Measurements from ENCODE around the gene ARMH1. TPM values are rescaled to one million over a fixed set of nuclear protein-coding genes. Genes with fewer than 3 reads are reported as not detected.
A peak's percentile ranks its signal among the peaks of the same experiment; 100 is the strongest.

ARMH1 gene
- polyA plus RNA-seq, 3 donors = 6.0 to 8.8 (median 6.3) TPM

DNA sequence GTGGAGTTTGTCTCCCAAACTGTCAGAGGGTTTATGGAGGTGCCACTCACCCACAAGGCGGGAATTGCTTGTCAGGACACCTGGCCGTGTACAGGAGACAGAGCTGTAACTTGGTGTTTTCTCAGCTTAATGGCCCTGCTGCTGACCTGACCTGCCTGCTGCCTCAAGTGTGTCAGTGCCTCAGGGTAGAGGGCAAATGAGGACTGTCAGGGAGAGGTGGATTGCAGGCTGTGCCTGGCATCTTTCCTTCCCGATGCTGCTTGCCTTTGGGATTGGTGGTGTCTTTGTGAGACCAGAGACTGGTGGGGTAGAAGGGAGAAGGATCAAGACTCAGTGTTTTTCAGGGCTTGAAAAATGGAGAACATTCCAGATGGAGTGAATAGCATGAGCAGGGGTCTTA lies 31.6 kb upstream of the ARMH1 start:
- no peak for DNase-seq (ENCODE audit: extremely low read depth in 1 of 11, low read depth in 9 of 11, low spot score in 4 of 11)

- no peak for DNase-seq (ENCODE audit: extremely low read depth in 1 of 11, low read depth in 9 of 11, low spot score in 4 of 11)
Observed at GRCh38 chr1:44643721-44644334, 30.7 kb upstream of the ARMH1 start.

GRCh38 chr1:44644806-44645205 lies 29.7 kb upstream of the ARMH1 start:
- no peak for DNase-seq (ENCODE audit: extremely low read depth in 1 of 11, low read depth in 9 of 11, low spot score in 4 of 11)

- DNase-seq (ENCODE audit: extremely low read depth in 1 of 11, low read depth in 9 of 11, low spot score in 4 of 11) = no peak
Observed at GRCh38 chr1:44645476-44646244, 28.9 kb upstream of the ARMH1 start.

DNA sequence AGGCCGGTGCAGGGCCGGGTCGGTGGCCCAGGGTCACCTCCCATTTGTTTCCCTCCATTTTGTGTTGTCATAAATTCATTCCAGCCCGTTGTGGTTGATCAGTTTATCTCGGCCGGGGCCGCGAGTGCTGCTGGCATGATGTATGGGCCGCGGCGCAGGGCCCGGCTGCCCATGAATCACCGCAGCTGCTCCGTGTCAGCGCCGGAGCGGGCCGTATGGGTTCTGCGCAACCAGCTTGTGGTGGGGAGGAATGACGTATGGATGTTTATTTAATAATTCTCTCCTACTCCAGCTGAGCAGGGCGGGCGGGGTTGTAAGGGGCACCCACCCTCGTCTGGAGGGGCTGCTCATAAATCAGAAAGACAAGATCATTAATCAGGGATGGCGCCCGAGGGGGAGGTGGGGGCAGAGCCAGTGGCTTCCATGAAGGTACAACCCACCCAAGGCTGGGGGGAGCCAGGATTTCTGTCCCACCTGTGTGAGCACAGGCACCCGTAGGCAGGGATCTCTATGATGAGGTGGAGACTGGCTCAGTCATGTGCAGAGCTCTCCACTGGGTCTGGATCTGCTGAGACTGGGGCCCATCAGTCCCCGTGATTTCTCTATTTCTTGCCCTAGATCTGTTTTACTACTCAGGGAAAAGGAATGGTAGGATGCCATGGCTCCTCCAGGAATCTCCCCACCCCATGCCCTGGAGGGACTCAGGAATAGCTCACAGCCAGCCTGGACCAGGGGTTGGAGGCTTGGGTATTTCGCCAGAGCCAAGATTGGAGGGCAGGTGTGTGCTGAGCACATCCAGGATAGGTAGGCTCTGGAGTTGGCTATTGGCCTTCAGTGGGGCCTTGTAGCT lies 28.0 kb upstream of the ARMH1 start:
- no peak for DNase-seq (ENCODE audit: extremely low read depth in 1 of 11, low read depth in 9 of 11, low spot score in 4 of 11)

- no peak for DNase-seq (ENCODE audit: extremely low read depth in 1 of 11, low read depth in 9 of 11, low spot score in 4 of 11)
Observed at GRCh38 chr1:44647896-44648295, 26.6 kb upstream of the ARMH1 start.

GRCh38 chr1:44648529-44649250 lies 25.8 kb upstream of the ARMH1 start:
- DNase-seq (ENCODE audit: extremely low read depth in 1 of 11, low read depth in 9 of 11, low spot score in 4 of 11) = no peak

- no peak for DNase-seq (ENCODE audit: extremely low read depth in 1 of 11, low read depth in 9 of 11, low spot score in 4 of 11)
Observed at GRCh38 chr1:44649788-44650158, 24.7 kb upstream of the ARMH1 start.

GRCh38 chr1:44650159-44650831 lies 24.2 kb upstream of the ARMH1 start:
- DNase-seq (ENCODE audit: extremely low read depth in 1 of 11, low read depth in 9 of 11, low spot score in 4 of 11) = no peak

DNA sequence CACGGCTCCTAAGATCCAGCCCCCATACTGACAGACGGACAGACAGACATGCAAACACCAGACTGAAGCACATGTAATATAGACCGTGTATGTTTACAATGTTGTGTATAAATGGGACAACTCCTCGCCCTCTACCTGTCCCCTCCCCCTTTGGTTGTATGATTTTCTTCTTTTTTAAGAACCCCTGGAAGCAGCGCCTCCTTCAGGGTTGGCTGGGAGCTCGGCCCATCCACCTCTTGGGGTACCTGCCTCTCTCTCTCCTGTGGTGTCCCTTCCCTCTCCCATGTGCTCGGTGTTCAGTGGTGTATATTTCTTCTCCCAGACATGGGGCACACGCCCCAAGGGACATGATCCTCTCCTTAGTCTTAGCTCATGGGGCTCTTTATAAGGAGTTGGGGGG lies 23.4 kb upstream of the ARMH1 start:
- no peak for DNase-seq (ENCODE audit: extremely low read depth in 1 of 11, low read depth in 9 of 11, low spot score in 4 of 11)

DNA sequence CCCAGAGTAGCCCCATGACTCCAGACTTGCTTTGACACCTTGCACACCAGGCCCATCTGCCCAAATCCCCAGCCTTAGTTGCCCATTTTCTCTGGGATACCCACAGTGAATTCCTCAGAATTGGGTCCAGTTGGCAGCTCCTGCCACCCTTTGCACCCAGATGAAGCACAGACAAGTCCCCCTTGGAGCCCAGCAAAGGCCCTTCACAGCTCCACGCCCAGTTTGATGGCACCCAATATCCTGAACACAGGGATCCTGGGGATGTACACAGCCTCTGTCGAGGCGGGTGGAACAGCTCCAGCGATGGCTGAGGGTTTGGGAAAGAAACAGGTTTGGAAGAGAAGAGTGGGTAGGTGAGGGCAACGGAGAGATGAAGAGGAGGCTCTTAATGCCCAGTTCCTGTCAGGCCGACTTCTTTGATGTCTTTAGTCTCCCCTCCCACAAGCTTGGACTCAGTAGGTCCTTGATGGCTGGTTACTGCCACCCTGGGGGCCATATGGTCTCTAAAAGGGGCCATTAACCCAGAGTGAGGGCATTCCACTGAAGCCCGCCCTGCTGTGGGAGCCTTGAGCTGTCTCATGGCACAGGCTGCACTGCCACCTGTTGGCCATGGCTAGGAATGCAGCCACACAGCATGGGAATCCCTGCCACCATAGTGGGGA lies 21.9 kb upstream of the ARMH1 start:
- DNase-seq (ENCODE audit: extremely low read depth in 1 of 11, low read depth in 9 of 11, low spot score in 4 of 11) = peak in 4 of 11 donors; percentile 58 to 75 (median 62)

- DNase-seq (ENCODE audit: extremely low read depth in 1 of 11, low read depth in 9 of 11, low spot score in 4 of 11) = no peak
Observed at GRCh38 chr1:44653107-44653964, 21.2 kb upstream of the ARMH1 start.

GRCh38 chr1:44654621-44655187 lies 19.8 kb upstream of the ARMH1 start:
- no peak for DNase-seq (ENCODE audit: extremely low read depth in 1 of 11, low read depth in 9 of 11, low spot score in 4 of 11)

GRCh38 chr1:44655609-44656008 lies 18.9 kb upstream of the ARMH1 start:
- DNase-seq (ENCODE audit: extremely low read depth in 1 of 11, low read depth in 9 of 11, low spot score in 4 of 11) = no peak

DNA sequence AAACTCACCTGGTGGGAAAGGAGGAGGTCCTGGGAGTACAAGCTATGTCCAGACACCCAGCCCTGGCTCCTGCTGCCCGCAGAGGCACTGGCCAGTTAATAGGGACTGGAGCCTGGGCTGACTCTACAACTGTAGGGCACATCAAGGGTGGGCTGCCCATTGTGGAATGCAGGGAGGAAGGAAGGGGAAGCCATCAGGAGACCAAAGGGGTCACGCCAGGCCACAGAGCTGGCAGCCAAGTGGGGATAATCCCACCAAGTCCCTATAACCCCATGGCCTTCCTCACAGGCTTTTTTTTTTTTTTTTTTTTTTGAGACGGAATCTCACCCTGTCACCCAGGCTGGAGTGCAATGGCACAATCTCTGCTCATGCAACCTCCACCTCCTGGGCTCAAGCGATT lies 14.9 kb upstream of the ARMH1 start:
- DNase-seq (ENCODE audit: extremely low read depth in 1 of 11, low read depth in 9 of 11, low spot score in 4 of 11) = no peak

DNA sequence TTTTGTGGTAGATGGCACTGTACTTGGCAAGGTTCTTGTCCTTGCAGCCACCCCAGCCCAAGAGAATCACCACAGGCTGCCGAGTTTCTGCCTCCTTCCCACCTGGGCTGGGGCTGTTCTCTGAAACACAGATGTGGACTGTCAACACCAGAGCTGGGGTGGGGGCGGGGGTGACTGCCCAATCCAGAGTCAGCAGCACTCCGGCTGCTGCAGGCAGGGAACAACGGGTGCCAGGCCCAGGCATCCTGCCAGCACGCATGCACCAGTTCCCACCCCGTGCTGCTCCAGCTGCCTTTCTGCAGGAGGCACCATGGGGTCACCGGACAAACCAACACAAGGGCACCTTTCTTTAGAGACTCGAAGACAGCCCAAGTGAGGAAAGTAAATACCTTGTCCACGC lies 14.3 kb upstream of the ARMH1 start:
- no peak for DNase-seq (ENCODE audit: extremely low read depth in 1 of 11, low read depth in 9 of 11, low spot score in 4 of 11)

Measured in renal cortex interstitium (tissue), 11 donors.